ENCODE results near the gene PDSS2. TPM values are rescaled to one million over a fixed set of nuclear protein-coding genes. Genes with fewer than 3 reads are reported as not detected.

PDSS2 gene
- total and polyA plus RNA-seq, 4 donors = 10.5 to 20.9 (median 16.0) TPM

DNA sequence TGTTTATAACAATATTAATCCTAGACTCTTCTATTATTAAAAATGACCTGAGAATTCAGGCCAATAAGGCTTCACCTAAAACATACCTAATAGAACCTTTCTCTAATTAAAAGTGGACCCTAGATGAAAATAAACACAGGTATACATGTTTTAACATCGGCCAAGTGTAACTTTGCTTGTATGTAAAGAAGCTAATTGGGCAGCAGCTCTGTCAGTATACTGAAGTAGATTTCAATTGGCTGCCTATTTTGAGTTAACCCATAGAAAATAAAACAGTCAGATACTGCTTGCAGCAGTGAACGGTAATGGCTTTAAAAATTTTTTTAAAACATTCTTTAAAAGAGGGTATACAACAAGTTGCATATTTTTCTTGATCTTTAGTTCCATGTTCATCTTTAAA is 67.3 kb downstream of the PDSS2 start:
- peaks cover 0 to 6% (median 1%) of the 10 kb centered on the region in 4 donors for H3K9me3 ChIP-seq (ENCODE audit: control insufficient read depth in 4 of 4, low read length in 3 of 4)
- no peak overlapping the region for H3K4me3 ChIP-seq (ENCODE audit: low read depth in 1 of 3, low read length in 3 of 3)
- no peaks in the 10 kb centered on the region for H3K36me3 ChIP-seq (ENCODE audit: control insufficient read depth in 4 of 4, insufficient read depth in 3 of 4, low read depth in 1 of 4, low read length in 3 of 4)
- no peak for DNase-seq (ENCODE audit: low spot score)
- no peak overlapping the region for H3K9ac ChIP-seq (ENCODE audit: low read depth in 1 of 2, low read length in 2 of 2)
- 98% methylated on average over 2 of the region's 2 CpGs for WGBS
- H3K4me1 ChIP-seq (ENCODE audit: control insufficient read depth in 4 of 4, insufficient read depth in 4 of 4, low read length in 3 of 4) = no peaks in the 10 kb centered on the region
- no peak overlapping the region for H3K27ac ChIP-seq (ENCODE audit: low read depth in 1 of 2, low read length in 2 of 2)
- H3K27me3 ChIP-seq (ENCODE audit: control insufficient read depth in 4 of 4, insufficient read depth in 4 of 4, low read length in 3 of 4) = no peaks in the 10 kb centered on the region
- TF ChIP-seq JUND (IDR thresholded peaks at IDR 0.05) = no peak
- no peak for TF ChIP-seq HNF4A (conservative IDR thresholded peaks at IDR 0.05)
- TF ChIP-seq, protein P1, sequence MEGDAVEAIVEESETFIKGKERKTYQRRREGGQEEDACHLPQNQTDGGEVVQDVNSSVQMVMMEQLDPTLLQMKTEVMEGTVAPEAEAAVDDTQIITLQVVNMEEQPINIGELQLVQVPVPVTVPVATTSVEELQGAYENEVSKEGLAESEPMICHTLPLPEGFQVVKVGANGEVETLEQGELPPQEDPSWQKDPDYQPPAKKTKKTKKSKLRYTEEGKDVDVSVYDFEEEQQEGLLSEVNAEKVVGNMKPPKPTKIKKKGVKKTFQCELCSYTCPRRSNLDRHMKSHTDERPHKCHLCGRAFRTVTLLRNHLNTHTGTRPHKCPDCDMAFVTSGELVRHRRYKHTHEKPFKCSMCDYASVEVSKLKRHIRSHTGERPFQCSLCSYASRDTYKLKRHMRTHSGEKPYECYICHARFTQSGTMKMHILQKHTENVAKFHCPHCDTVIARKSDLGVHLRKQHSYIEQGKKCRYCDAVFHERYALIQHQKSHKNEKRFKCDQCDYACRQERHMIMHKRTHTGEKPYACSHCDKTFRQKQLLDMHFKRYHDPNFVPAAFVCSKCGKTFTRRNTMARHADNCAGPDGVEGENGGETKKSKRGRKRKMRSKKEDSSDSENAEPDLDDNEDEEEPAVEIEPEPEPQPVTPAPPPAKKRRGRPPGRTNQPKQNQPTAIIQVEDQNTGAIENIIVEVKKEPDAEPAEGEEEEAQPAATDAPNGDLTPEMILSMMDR (IDR thresholded peaks at IDR 0.05; ENCODE audit: low read depth, low read length, missing input control) = no peak
- TF ChIP-seq FOXA1 (IDR thresholded peaks at IDR 0.05) = no peak
- no peak for TF ChIP-seq YY1 (IDR thresholded peaks at IDR 0.05)
- no peak for TF ChIP-seq EGR1 (IDR thresholded peaks at IDR 0.05; ENCODE audit: low read depth in 2 of 2)
- no peak for TF ChIP-seq HNF4G (IDR thresholded peaks at IDR 0.05)
- no peak for TF ChIP-seq GABPA (IDR thresholded peaks at IDR 0.05 in 1 of 2, conservative IDR thresholded peaks at IDR 0.05 in 1 of 2)
- no peak for TF ChIP-seq TAF1 (conservative IDR thresholded peaks at IDR 0.05)
- TF ChIP-seq RXRA (IDR thresholded peaks at IDR 0.05) = no peak
- TF ChIP-seq, protein P2, sequence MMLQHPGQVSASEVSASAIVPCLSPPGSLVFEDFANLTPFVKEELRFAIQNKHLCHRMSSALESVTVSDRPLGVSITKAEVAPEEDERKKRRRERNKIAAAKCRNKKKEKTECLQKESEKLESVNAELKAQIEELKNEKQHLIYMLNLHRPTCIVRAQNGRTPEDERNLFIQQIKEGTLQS (IDR thresholded peaks at IDR 0.05) = no peak
- TF ChIP-seq, protein P3, sequence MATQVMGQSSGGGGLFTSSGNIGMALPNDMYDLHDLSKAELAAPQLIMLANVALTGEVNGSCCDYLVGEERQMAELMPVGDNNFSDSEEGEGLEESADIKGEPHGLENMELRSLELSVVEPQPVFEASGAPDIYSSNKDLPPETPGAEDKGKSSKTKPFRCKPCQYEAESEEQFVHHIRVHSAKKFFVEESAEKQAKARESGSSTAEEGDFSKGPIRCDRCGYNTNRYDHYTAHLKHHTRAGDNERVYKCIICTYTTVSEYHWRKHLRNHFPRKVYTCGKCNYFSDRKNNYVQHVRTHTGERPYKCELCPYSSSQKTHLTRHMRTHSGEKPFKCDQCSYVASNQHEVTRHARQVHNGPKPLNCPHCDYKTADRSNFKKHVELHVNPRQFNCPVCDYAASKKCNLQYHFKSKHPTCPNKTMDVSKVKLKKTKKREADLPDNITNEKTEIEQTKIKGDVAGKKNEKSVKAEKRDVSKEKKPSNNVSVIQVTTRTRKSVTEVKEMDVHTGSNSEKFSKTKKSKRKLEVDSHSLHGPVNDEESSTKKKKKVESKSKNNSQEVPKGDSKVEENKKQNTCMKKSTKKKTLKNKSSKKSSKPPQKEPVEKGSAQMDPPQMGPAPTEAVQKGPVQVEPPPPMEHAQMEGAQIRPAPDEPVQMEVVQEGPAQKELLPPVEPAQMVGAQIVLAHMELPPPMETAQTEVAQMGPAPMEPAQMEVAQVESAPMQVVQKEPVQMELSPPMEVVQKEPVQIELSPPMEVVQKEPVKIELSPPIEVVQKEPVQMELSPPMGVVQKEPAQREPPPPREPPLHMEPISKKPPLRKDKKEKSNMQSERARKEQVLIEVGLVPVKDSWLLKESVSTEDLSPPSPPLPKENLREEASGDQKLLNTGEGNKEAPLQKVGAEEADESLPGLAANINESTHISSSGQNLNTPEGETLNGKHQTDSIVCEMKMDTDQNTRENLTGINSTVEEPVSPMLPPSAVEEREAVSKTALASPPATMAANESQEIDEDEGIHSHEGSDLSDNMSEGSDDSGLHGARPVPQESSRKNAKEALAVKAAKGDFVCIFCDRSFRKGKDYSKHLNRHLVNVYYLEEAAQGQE (IDR thresholded peaks at IDR 0.05) = no peak
- TF ChIP-seq, protein P4, sequence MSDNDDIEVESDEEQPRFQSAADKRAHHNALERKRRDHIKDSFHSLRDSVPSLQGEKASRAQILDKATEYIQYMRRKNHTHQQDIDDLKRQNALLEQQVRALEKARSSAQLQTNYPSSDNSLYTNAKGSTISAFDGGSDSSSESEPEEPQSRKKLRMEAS (IDR thresholded peaks at IDR 0.05) = no peak
- TF ChIP-seq RAD21 (IDR thresholded peaks at IDR 0.05) = no peak
- no peak for TF ChIP-seq NR2F2 (IDR thresholded peaks at IDR 0.05)
- TF ChIP-seq, protein P5, sequence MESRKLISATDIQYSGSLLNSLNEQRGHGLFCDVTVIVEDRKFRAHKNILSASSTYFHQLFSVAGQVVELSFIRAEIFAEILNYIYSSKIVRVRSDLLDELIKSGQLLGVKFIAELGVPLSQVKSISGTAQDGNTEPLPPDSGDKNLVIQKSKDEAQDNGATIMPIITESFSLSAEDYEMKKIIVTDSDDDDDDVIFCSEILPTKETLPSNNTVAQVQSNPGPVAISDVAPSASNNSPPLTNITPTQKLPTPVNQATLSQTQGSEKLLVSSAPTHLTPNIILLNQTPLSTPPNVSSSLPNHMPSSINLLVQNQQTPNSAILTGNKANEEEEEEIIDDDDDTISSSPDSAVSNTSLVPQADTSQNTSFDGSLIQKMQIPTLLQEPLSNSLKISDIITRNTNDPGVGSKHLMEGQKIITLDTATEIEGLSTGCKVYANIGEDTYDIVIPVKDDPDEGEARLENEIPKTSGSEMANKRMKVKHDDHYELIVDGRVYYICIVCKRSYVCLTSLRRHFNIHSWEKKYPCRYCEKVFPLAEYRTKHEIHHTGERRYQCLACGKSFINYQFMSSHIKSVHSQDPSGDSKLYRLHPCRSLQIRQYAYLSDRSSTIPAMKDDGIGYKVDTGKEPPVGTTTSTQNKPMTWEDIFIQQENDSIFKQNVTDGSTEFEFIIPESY (IDR thresholded peaks at IDR 0.05) = no peak
- no peak for TF ChIP-seq FOXA2 (IDR thresholded peaks at IDR 0.05)
- no peak for TF ChIP-seq SP1 (IDR thresholded peaks at IDR 0.05)
